ENCODE measurements around the gene TYROBP.
"Not testable (repeated sequence)": the region's sequence is repeated elsewhere in the genome, so short reads cannot be mapped to it uniquely, and the experiment has no call there.

Gene TYROBP

GRCh38 chr19:35901854-35902661 lies 6.0 kb downstream of the TYROBP start, which contains the start of gene HCST:
HCST (plus strand) TSS chr19:35902529; CDS start chr19:35902594, 65 bp downstream.
- DNase-seq (ENCODE audit: low read depth, low spot score) = no peak

- DNase-seq (ENCODE audit: low read depth, low spot score) = no peak
Measured at GRCh38 chr19:35901055-35901644, 6.9 kb downstream of the TYROBP start.

GRCh38 chr19:35899547-35900214 lies 8.4 kb downstream of the TYROBP start:
- DNase-seq (ENCODE audit: low read depth, low spot score) = peak; percentile 50

- no peak for DNase-seq (ENCODE audit: low read depth, low spot score)
Measured at GRCh38 chr19:35898499-35898809, 9.6 kb downstream of the TYROBP start.

GRCh38 chr19:35897706-35898451 lies 10.2 kb downstream of the TYROBP start:
- no peak for DNase-seq (ENCODE audit: low read depth, low spot score)

- DNase-seq (ENCODE audit: low read depth, low spot score) = no peak
Measured at GRCh38 chr19:35896643-35897040, 11.5 kb downstream of the TYROBP start.

GRCh38 chr19:35895911-35896642 lies 12.0 kb downstream of the TYROBP start:
- DNase-seq (ENCODE audit: low read depth, low spot score) = no peak

GRCh38 chr19:35894342-35894741 lies 13.8 kb downstream of the TYROBP start:
- no peak for DNase-seq (ENCODE audit: low read depth, low spot score)

GRCh38 chr19:35891819-35892218 lies 16.3 kb downstream of the TYROBP start:
- not testable (repeated sequence) for DNase-seq (ENCODE audit: low read depth, low spot score)

- no peak for DNase-seq (ENCODE audit: low read depth, low spot score)
Measured at GRCh38 chr19:35890113-35890650, 17.9 kb downstream of the TYROBP start.

- no peak for DNase-seq (ENCODE audit: low read depth, low spot score)
Measured at GRCh38 chr19:35889370-35890112, 18.6 kb downstream of the TYROBP start.

GRCh38 chr19:35888398-35888797 lies 19.7 kb downstream of the TYROBP start:
- DNase-seq (ENCODE audit: low read depth, low spot score) = no peak

GRCh38 chr19:35887197-35887596 lies 20.9 kb downstream of the TYROBP start:
- no peak for DNase-seq (ENCODE audit: low read depth, low spot score)

- no peak for DNase-seq (ENCODE audit: low read depth, low spot score)
Measured at GRCh38 chr19:35885904-35886303, 22.2 kb downstream of the TYROBP start.

- no peak for DNase-seq (ENCODE audit: low read depth, low spot score)
Measured at GRCh38 chr19:35885225-35885738, 22.8 kb downstream of the TYROBP start.

- DNase-seq (ENCODE audit: low read depth, low spot score) = no peak
Measured at GRCh38 chr19:35883882-35884281, 24.2 kb downstream of the TYROBP start.

GRCh38 chr19:35882114-35882832 lies 25.8 kb downstream of the TYROBP start:
- DNase-seq (ENCODE audit: low read depth, low spot score) = no peak

- DNase-seq (ENCODE audit: low read depth, low spot score) = peak; percentile 95
Measured at GRCh38 chr19:35879770-35880317, 28.3 kb downstream of the TYROBP start.

GRCh38 chr19:35879068-35879467 lies 29.0 kb downstream of the TYROBP start:
- DNase-seq (ENCODE audit: low read depth, low spot score) = no peak

Measured in ELF-1 (cell line).